WTC11 (cell line): ENCODE measurements around the gene PCGF5. TPM values are rescaled to one million over a fixed set of nuclear protein-coding genes. Genes with fewer than 3 reads are reported as not detected.

ENCODE experiments used
- ATAC-seq: fragments of 200-7000 bp; cut with Tn5 transposase; 2 replicates; pipeline ENCODE4 v1.10.0; 2021; ENCODE audit warnings: mild to moderate bottlenecking, moderate library complexity
- CTCF ChIA-PET: fragments of 300-600 bp; sonication (Branson Sonifier 250); formaldehyde crosslinking; loops from one replicate; lab custom pipeline; 2021; ENCODE audit warnings: antibody characterized with exemption; lab: Charles Lee
- POLR2A ChIA-PET: fragments of 350-600 bp; sonication (Branson Sonifier 250); formaldehyde crosslinking; loops from one replicate; lab custom pipeline; 2021; ENCODE audit warnings: antibody characterized with exemption; lab: Charles Lee
- DNase-seq: peaks from one replicate; pipeline ENCODE4 v3.0.0; 2021; ENCODE audit warnings: low spot score
- H3K27ac Mint-ChIP-seq: 2 replicates; pipeline ENCODE4 v1.8.0; 2021; ENCODE audit warnings: mixed read lengths
- H3K27me3 Mint-ChIP-seq: 2 replicates; pipeline ENCODE4 v1.8.0; 2021; ENCODE audit warnings: low read depth, mild to moderate bottlenecking, moderate library complexity, mixed read lengths
- H3K36me3 Mint-ChIP-seq: 2 replicates; pipeline ENCODE4 v1.8.0; 2021; ENCODE audit warnings: mixed read lengths
- H3K4me1 Mint-ChIP-seq: 2 replicates; pipeline ENCODE4 v1.8.0; 2022; ENCODE audit warnings: mixed read lengths
- H3K4me3 Mint-ChIP-seq: 2 replicates; pipeline ENCODE4 v1.8.0; 2021; ENCODE audit warnings: mild to moderate bottlenecking, moderate library complexity, mixed read lengths
- H3K9me3 Mint-ChIP-seq: 2 replicates; pipeline ENCODE4 v1.8.0; 2021; ENCODE audit warnings: mixed read lengths
- ATF1 ChIP-seq: sonication (generic); formaldehyde crosslinking; IDR thresholded peaks from 2 replicates; pipeline ENCODE4 v1.8.1; 2023; ENCODE audit warnings: mild to moderate bottlenecking, moderate library complexity, missing genetic modification reagents
- ETV6 ChIP-seq: sonication (generic); formaldehyde crosslinking; IDR thresholded peaks from 2 replicates; pipeline ENCODE4 v1.8.1; 2022; ENCODE audit warnings: mild to moderate bottlenecking, missing genetic modification reagents
- IRF2 ChIP-seq: sonication (generic); formaldehyde crosslinking; IDR thresholded peaks from 2 replicates; pipeline ENCODE4 v1.8.0; 2022; ENCODE audit warnings: low read depth, missing genetic modification reagents, borderline replicate concordance
- KAT7 ChIP-seq: sonication (generic); formaldehyde crosslinking; IDR thresholded peaks from 2 replicates; pipeline ENCODE4 v1.8.1; 2023; ENCODE audit warnings: missing genetic modification reagents, mild to moderate bottlenecking, borderline replicate concordance
- MXD4 ChIP-seq: fragments of 250-450 bp; sonication (Bioruptor Pico); IDR thresholded peaks from 2 replicates; pipeline ENCODE4 v1.8.0; 2021; ENCODE audit warnings: mild to moderate bottlenecking, moderate library complexity, borderline replicate concordance
- NFATC4 ChIP-seq: fragments of 250-450 bp; sonication (Bioruptor Pico); IDR thresholded peaks from 2 replicates; pipeline ENCODE4 v1.9.0; 2021; ENCODE audit warnings: mild to moderate bottlenecking
- NR1H2 ChIP-seq: sonication (generic); formaldehyde crosslinking; IDR thresholded peaks from 2 replicates; pipeline ENCODE4 v1.9.0; 2021; ENCODE audit warnings: mild to moderate bottlenecking, moderate library complexity, missing genetic modification reagents
- SMAD3 ChIP-seq: sonication (generic); formaldehyde crosslinking; IDR thresholded peaks from 2 replicates; pipeline ENCODE4 v1.8.0; 2022; ENCODE audit warnings: missing genetic modification reagents, mild to moderate bottlenecking, borderline replicate concordance
- TEAD4 ChIP-seq: sonication (generic); formaldehyde crosslinking; IDR thresholded peaks from 2 replicates; pipeline ENCODE4 v1.8.0; 2022; ENCODE audit warnings: mild to moderate bottlenecking, missing genetic modification reagents
- ZNF138 ChIP-seq: sonication (generic); formaldehyde crosslinking; conservative IDR thresholded peaks from 2 replicates; pipeline ENCODE4 v1.8.1; 2022; ENCODE audit warnings: mild to moderate bottlenecking, moderate library complexity, missing genetic modification reagents
- ZNF219 ChIP-seq: sonication (generic); formaldehyde crosslinking; IDR thresholded peaks from 2 replicates; pipeline ENCODE4 v1.8.0; 2023; ENCODE audit warnings: missing genetic modification reagents, mild to moderate bottlenecking, borderline replicate concordance
- ZNF396 ChIP-seq: fragments of 250-450 bp; sonication (Bioruptor Pico); IDR thresholded peaks from 2 replicates; pipeline ENCODE4 v1.8.0; 2021; ENCODE audit warnings: mild to moderate bottlenecking, moderate library complexity, borderline replicate concordance
- ZNF416 ChIP-seq: fragments of 250-450 bp; sonication (Bioruptor Pico); IDR thresholded peaks from 2 replicates; pipeline ENCODE4 v1.9.0; 2021; ENCODE audit warnings: mild to moderate bottlenecking, inconsistent platforms
- total RNA-seq: library from RNA; stranded (reverse); gene quantifications from 3 replicates; pipeline ENCODE4 v1.2.3, GENCODE V29; 2021
- TF ChIP-seq, protein P1 (sequence below): sonication (generic); formaldehyde crosslinking; IDR thresholded peaks from 2 replicates; pipeline ENCODE4 v1.8.1; 2022; ENCODE audit warnings: mild to moderate bottlenecking, missing genetic modification reagents, moderate library complexity, borderline replicate concordance
- TF ChIP-seq, protein P2 (sequence below): fragments of 250-450 bp; sonication (Bioruptor Pico); IDR thresholded peaks from 2 replicates; pipeline ENCODE4 v1.9.0; 2021; ENCODE audit warnings: mild to moderate bottlenecking
- TF ChIP-seq, protein P3 (sequence below): sonication (generic); formaldehyde crosslinking; IDR thresholded peaks from 2 replicates; pipeline ENCODE4 v1.8.0; 2022; ENCODE audit warnings: mild to moderate bottlenecking, missing genetic modification reagents
- TF ChIP-seq, protein P4 (sequence below): fragments of 250-450 bp; sonication (Bioruptor Pico); IDR thresholded peaks from 2 replicates; pipeline ENCODE4 v1.9.0; 2021; ENCODE audit warnings: mild to moderate bottlenecking
- TF ChIP-seq, protein P5 (sequence below): fragments of 200-600 bp; IDR thresholded peaks from 2 replicates; pipeline ENCODE4 v1.8.0; 2022; ENCODE audit warnings: antibody characterized with exemption
- TF ChIP-seq, protein P6 (sequence below): sonication (generic); formaldehyde crosslinking; IDR thresholded peaks from 2 replicates; pipeline ENCODE4 v1.8.1; 2023; ENCODE audit warnings: mild to moderate bottlenecking, missing genetic modification reagents, moderate library complexity

Gene PCGF5
- total RNA-seq, 1 experiment from 2014 or later: 5.2 TPM

DNA sequence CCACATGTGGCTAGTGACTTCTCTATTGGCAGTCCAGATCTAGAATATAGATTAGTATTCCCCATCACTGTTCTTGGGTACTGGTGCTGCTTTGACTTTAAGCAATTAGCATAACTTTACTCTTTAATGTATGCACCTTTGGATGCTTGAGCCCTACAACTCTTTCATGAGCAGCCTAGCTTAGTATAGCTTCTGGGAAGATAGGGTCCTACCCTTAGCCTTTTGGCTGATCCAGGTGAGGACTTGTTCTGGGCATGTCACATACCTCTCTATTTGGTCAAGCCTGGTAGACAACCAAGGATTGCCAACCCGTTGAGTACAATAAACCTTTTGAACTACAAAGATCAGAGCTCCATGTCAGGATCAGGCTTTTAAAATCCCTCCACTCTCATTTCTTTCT lies 17.7 kb downstream of the PCGF5 start:
- ChIA-PET POLR2A (interaction anchor here (0.6 kb wide), 1 partner anchor 1182 kb away, joined by 4 read pairs; no protein-coding TSS in a partner anchor), CTCF (no interaction called here)
- H3K36me3 Mint-ChIP-seq: no peaks in the 10 kb centered on the region
- no peak for TF ChIP-seq IRF2 (CRISPR knock-in tag)
- no peak for TF ChIP-seq TEAD4 (CRISPR knock-in tag)
- TF ChIP-seq ZNF138 (CRISPR knock-in tag): no peak
- TF ChIP-seq, protein P1, sequence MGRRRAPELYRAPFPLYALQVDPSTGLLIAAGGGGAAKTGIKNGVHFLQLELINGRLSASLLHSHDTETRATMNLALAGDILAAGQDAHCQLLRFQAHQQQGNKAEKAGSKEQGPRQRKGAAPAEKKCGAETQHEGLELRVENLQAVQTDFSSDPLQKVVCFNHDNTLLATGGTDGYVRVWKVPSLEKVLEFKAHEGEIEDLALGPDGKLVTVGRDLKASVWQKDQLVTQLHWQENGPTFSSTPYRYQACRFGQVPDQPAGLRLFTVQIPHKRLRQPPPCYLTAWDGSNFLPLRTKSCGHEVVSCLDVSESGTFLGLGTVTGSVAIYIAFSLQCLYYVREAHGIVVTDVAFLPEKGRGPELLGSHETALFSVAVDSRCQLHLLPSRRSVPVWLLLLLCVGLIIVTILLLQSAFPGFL (CRISPR knock-in tag): no peak
- TF ChIP-seq, protein P2, sequence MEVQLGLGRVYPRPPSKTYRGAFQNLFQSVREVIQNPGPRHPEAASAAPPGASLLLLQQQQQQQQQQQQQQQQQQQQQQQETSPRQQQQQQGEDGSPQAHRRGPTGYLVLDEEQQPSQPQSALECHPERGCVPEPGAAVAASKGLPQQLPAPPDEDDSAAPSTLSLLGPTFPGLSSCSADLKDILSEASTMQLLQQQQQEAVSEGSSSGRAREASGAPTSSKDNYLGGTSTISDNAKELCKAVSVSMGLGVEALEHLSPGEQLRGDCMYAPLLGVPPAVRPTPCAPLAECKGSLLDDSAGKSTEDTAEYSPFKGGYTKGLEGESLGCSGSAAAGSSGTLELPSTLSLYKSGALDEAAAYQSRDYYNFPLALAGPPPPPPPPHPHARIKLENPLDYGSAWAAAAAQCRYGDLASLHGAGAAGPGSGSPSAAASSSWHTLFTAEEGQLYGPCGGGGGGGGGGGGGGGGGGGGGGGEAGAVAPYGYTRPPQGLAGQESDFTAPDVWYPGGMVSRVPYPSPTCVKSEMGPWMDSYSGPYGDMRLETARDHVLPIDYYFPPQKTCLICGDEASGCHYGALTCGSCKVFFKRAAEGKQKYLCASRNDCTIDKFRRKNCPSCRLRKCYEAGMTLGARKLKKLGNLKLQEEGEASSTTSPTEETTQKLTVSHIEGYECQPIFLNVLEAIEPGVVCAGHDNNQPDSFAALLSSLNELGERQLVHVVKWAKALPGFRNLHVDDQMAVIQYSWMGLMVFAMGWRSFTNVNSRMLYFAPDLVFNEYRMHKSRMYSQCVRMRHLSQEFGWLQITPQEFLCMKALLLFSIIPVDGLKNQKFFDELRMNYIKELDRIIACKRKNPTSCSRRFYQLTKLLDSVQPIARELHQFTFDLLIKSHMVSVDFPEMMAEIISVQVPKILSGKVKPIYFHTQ (CRISPR knock-in tag): no peak
- no peak for TF ChIP-seq SMAD3 (CRISPR knock-in tag)
- TF ChIP-seq ATF1 (CRISPR knock-in tag): no peak
- TF ChIP-seq KAT7: no peak
- TF ChIP-seq, protein P3, sequence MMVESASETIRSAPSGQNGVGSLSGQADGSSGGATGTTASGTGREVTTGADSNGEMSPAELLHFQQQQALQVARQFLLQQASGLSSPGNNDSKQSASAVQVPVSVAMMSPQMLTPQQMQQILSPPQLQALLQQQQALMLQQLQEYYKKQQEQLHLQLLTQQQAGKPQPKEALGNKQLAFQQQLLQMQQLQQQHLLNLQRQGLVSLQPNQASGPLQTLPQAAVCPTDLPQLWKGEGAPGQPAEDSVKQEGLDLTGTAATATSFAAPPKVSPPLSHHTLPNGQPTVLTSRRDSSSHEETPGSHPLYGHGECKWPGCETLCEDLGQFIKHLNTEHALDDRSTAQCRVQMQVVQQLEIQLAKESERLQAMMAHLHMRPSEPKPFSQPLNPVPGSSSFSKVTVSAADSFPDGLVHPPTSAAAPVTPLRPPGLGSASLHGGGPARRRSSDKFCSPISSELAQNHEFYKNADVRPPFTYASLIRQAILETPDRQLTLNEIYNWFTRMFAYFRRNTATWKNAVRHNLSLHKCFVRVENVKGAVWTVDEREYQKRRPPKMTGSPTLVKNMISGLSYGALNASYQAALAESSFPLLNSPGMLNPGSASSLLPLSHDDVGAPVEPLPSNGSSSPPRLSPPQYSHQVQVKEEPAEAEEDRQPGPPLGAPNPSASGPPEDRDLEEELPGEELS: no peak
- TF ChIP-seq, protein P4, sequence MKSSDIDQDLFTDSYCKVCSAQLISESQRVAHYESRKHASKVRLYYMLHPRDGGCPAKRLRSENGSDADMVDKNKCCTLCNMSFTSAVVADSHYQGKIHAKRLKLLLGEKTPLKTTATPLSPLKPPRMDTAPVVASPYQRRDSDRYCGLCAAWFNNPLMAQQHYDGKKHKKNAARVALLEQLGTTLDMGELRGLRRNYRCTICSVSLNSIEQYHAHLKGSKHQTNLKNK: no peak
- TF ChIP-seq, protein P5, sequence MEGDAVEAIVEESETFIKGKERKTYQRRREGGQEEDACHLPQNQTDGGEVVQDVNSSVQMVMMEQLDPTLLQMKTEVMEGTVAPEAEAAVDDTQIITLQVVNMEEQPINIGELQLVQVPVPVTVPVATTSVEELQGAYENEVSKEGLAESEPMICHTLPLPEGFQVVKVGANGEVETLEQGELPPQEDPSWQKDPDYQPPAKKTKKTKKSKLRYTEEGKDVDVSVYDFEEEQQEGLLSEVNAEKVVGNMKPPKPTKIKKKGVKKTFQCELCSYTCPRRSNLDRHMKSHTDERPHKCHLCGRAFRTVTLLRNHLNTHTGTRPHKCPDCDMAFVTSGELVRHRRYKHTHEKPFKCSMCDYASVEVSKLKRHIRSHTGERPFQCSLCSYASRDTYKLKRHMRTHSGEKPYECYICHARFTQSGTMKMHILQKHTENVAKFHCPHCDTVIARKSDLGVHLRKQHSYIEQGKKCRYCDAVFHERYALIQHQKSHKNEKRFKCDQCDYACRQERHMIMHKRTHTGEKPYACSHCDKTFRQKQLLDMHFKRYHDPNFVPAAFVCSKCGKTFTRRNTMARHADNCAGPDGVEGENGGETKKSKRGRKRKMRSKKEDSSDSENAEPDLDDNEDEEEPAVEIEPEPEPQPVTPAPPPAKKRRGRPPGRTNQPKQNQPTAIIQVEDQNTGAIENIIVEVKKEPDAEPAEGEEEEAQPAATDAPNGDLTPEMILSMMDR: no peak
- no peak for TF ChIP-seq ZNF219 (CRISPR knock-in tag)
- TF ChIP-seq ETV6 (CRISPR knock-in tag): no peak
- TF ChIP-seq MXD4 (CRISPR knock-in tag): no peak
- TF ChIP-seq NFATC4 (CRISPR knock-in tag): no peak
- no peak for TF ChIP-seq ZNF396 (CRISPR knock-in tag)
- no peak for TF ChIP-seq ZNF416 (CRISPR knock-in tag)
- TF ChIP-seq, protein P6, sequence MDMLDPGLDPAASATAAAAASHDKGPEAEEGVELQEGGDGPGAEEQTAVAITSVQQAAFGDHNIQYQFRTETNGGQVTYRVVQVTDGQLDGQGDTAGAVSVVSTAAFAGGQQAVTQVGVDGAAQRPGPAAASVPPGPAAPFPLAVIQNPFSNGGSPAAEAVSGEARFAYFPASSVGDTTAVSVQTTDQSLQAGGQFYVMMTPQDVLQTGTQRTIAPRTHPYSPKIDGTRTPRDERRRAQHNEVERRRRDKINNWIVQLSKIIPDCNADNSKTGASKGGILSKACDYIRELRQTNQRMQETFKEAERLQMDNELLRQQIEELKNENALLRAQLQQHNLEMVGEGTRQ: no peak
- no peak for TF ChIP-seq NR1H2 (CRISPR knock-in tag)
- no peaks in the 10 kb centered on the region; the same call in 1 of the 2 replicates for H3K4me1 Mint-ChIP-seq
- no peak overlapping the region for H3K27ac Mint-ChIP-seq
- no peak overlapping the region for H3K4me3 Mint-ChIP-seq
- peaks cover 86% of the 10 kb centered on the region for H3K27me3 Mint-ChIP-seq
- ATAC-seq (peak; percentile 81), DNase-seq (no peak)
- no peaks in the 10 kb centered on the region for H3K9me3 Mint-ChIP-seq
